Colonic mucosa (tissue), 4 donors: ENCODE measurements around the gene CCL2. TPM values are rescaled to one million over a fixed set of nuclear protein-coding genes. Genes with fewer than 3 reads are reported as not detected.
"Not testable (repeated sequence)": the region's sequence is repeated elsewhere in the genome, so short reads cannot be mapped to it uniquely, and the experiment has no call there.

Experiments used
- DNase-seq: peaks from one replicate; pipeline ENCODE4 v3.0.0-alpha.2; 2020
- H3K27ac ChIP-seq: fragments of 200-600 bp; one replicate; pipeline ENCODE4 v1.8.0; 2021
- H3K27me3 ChIP-seq: fragments of 200-600 bp; one replicate; pipeline ENCODE4 v1.8.0; 2021
- H3K36me3 ChIP-seq: fragments of 200-600 bp; one replicate; pipeline ENCODE4 v1.8.0; 2021
- H3K4me1 ChIP-seq: fragments of 200-600 bp; one replicate; pipeline ENCODE4 v1.8.0; 2021; ENCODE audit warnings: mild to moderate bottlenecking
- H3K4me3 ChIP-seq: fragments of 200-600 bp; one replicate; pipeline ENCODE4 v1.8.0; 2021
- H3K9ac ChIP-seq, 2 donors: one replicate each; pipeline ENCODE4 v1.7.0; 2013; ENCODE audit warnings: control low read depth in 2 of 2, low read depth in 2 of 2, low read length in 2 of 2
- H3K9me3 ChIP-seq: fragments of 200-600 bp; one replicate; pipeline ENCODE4 v1.8.0; 2021
- CTCF ChIP-seq: fragments of 200-600 bp; IDR thresholded peaks from one replicate; pipeline ENCODE4 v1.8.0; 2022; ENCODE audit warnings: antibody characterized with exemption, mild to moderate bottlenecking
- intact Hi-C: fragments of 100-400 bp; cut with DNase I; formaldehyde crosslinking; loops from one replicate; pipeline ENCODE4 v1.14.1; 2022
- total RNA-seq, 2 donors: library from RNA; stranded (reverse); fragmentation: NEBNext Ultra II Directional in 1 of 2; extraction: Animal tissue kit (Norgen Biotek cat#: 25700) in 1 of 2; gene quantifications; one replicate each; pipeline ENCODE4 v1.2.1, GENCODE V29; 2021
- donor health status: healthy.
- donor health status: DM: no; HTN: no; CAD: no.
- donor health status: DM: no; HTN: no; CAD: no.

CCL2 gene
- total RNA-seq, 2 donors from 2014 or later = 4.2 to 96.2 TPM

DNA sequence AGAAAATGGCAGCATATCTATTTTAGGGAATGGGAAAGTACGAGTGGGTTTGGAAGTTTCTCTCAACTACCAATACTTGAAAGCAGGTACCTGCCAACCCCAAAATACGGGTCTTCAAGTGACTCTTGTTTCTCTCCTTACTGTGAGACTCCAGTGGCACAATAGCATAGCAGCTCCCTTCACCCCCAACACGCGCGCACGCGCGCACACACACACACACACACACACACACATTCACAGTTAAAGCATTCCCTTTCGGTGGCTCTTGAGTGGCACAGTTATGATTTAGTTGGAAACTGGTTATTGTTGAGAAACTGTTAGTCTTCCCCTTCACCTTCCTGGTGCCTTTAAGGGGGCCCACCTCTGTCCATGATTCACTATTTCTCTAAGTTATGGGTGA lies 30.0 kb upstream of the CCL2 start:
- no peak for DNase-seq
- Histone ChIP-seq H3K9ac (no peak overlapping the region), H3K27me3 (no peaks in the 10 kb centered on the region), H3K4me3 (no peak overlapping the region), H3K36me3 (no peaks in the 10 kb centered on the region), H3K9me3 (no peaks in the 10 kb centered on the region), H3K27ac (no peak overlapping the region), H3K4me1 (no peaks in the 10 kb centered on the region)
- TF ChIP-seq CTCF = no peak
- intact Hi-C loops = no loop called here

GRCh38 chr17:34226011-34226743 lies 28.9 kb upstream of the CCL2 start:
- Histone ChIP-seq H3K27me3 (no peaks in the 10 kb centered on the region), H3K27ac (no peak overlapping the region), H3K4me3 (no peak overlapping the region), H3K4me1 (no peaks in the 10 kb centered on the region), H3K9ac (no peak overlapping the region), H3K36me3 (no peaks in the 10 kb centered on the region), H3K9me3 (no peaks in the 10 kb centered on the region)
- intact Hi-C loops = no loop called here
- no peak for TF ChIP-seq CTCF
- DNase-seq = no peak

- H3K9me3 ChIP-seq = no peaks in the 10 kb centered on the region
Observed at GRCh38 chr17:34226744-34227034, 28.4 kb upstream of the CCL2 start.

GRCh38 chr17:34227293-34227692 lies 27.8 kb upstream of the CCL2 start:
- H3K36me3 ChIP-seq, H3K4me3 ChIP-seq, intact Hi-C loops, H3K9ac ChIP-seq, H3K27ac ChIP-seq, H3K27me3 ChIP-seq, H3K9me3 ChIP-seq, DNase-seq, H3K4me1 ChIP-seq: not testable (repeated sequence)

More at GRCh38 chr17:34226744-34227034, 28.4 kb upstream of the CCL2 start:
- H3K4me3 ChIP-seq = no peak overlapping the region
- intact Hi-C loops = no loop called here
- DNase-seq = no peak
- no peak overlapping the region for H3K27ac ChIP-seq
- TF ChIP-seq CTCF = no peak
- H3K36me3 ChIP-seq = no peaks in the 10 kb centered on the region
- no peaks in the 10 kb centered on the region for H3K4me1 ChIP-seq
- no peak overlapping the region for H3K9ac ChIP-seq
- H3K27me3 ChIP-seq = no peaks in the 10 kb centered on the region

DNA sequence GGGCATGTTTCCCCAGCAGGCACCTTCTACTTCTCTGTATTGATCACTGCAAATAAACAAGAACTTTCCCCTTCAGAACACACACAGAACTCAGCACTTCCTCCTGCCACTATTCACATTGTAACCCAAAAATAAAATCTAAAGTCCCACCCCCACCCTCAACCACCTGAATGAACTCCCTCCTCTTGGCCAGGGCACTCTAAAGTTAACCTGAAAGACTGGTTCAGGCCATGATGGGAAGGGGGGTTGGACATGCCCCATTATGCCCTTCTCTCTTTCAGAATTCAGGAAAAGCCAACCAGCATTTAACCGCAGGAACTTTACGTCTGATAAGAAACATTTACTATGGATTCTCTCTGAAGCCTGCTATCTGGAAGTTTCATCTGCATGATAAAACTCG lies 27.4 kb upstream of the CCL2 start:
- no peaks in the 10 kb centered on the region for H3K9me3 ChIP-seq
- no peak overlapping the region for H3K4me3 ChIP-seq
- H3K27ac ChIP-seq = no peak overlapping the region
- no peak overlapping the region for H3K9ac ChIP-seq
- no peaks in the 10 kb centered on the region for H3K27me3 ChIP-seq
- H3K36me3 ChIP-seq = no peaks in the 10 kb centered on the region
- DNase-seq = no peak
- no peak for TF ChIP-seq CTCF
- intact Hi-C loops = no loop called here
- no peaks in the 10 kb centered on the region for H3K4me1 ChIP-seq

- H3K36me3 ChIP-seq = no peaks in the 10 kb centered on the region
- H3K4me1 ChIP-seq = no peaks in the 10 kb centered on the region
- no peak overlapping the region for H3K9ac ChIP-seq
- no peaks in the 10 kb centered on the region for H3K9me3 ChIP-seq
- H3K27ac ChIP-seq = no peak overlapping the region
- intact Hi-C loops = no loop called here
- DNase-seq = no peak
- H3K4me3 ChIP-seq = no peak overlapping the region
- TF ChIP-seq CTCF = no peak
- no peaks in the 10 kb centered on the region for H3K27me3 ChIP-seq
Observed at GRCh38 chr17:34228781-34229180, 26.3 kb upstream of the CCL2 start.
